HG03060 (cell line): ENCODE measurements around the gene LIMA1.
"Not testable (repeated sequence)": the region's sequence is repeated elsewhere in the genome, so short reads cannot be mapped to it uniquely, and the experiment has no call there.

Experiments
- ATAC-seq: cut with Tn5 transposase; IDR thresholded peaks from one replicate; pipeline ENCODE4 v1.9.1; 2021; ENCODE audit warnings: low read depth, moderate number of reproducible peaks; ENCODE audit not compliant: unreplicated experiment

LIMA1 gene

DNA sequence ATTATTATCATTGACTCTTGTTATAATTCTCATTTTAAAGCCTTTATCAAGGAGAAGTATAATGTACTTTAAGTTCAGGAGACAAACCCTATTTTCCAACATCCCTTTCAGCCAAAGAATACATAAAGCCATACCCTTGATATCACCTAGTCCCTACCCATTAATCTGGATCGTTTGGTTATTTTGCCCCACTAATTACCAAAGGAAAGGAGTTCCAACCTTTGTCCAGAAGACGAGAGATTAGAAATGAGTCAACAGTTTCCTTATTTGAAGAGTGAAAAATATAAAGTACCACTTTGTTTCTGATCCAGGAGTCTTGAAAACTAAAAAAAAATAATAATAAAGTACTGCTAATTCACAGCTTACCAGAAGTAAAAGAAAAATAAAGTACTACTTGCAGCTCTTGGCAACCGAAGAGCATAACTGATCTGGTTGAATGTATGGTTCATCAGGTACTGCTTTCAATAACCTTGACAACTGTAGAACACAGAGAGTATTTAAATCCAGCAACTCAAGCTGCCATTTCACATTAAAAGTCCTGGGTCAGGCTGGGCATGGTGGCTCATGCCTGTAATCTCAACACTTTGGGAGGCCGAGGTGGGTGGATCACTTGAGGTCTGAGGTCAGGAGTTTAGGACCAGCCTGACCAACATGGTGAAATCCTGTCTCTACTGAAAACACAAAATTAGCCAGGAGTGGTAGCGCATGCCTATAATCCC is 33.7 kb downstream of the LIMA1 start:
- ATAC-seq = no peak

DNA sequence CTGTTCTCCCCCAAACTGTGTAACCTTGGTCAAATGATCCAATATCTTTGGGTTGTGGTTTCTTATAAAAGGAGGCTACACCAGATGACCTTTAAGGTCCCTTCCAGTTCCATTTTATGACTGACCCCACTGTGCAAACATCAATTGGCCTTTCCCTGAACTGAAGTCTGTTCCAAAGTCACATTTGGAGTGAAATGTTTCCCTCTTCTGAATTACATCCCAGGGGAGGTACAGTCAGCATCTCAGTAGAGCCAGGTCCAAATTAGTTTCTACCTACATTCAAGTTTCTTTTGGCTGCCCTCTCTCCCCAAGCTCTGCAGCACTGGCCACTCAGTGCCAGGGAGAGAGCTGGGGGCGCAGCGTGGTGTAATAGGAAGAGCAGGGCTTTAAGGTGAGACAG is 34.4 kb downstream of the LIMA1 start:
- no peak for ATAC-seq

DNA sequence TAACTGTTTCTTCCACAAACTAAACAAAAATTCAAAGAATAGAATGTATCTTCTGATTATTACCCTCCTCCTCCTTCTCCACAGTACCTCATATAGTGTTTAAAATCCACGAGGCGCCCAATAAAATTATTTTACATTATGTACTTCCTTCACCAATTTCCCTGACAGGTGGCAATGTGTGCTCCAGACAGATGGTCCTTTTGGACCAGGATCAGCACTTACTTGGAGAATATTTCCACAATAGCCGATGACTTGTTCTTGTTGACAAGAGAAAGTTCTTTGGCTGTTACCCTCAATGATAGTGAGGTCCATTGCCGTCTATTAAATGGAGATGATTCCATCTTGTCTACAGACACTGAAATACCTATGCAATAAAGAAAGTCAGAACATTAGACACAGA is 34.9 kb downstream of the LIMA1 start:
- no peak for ATAC-seq

DNA sequence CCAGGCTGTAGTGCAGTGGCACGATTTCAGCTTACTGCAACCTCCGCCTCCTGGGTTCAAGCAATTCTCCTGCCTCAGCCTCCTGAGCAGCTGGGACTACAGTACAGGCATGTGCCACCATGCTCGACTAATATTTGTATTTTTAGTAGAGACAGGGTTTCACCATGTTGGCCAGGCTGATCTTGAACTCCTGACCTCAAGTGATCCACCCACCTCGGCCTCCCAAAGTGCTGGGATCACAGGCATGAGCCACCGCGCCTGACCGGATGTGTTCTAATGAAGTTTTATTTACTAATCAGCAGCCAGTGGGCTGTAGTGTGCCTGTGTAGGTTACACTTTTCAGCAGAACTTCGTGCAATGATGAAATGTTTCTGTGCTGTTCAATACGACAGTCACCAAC is 35.7 kb downstream of the LIMA1 start:
- ATAC-seq = not testable (repeated sequence)

DNA sequence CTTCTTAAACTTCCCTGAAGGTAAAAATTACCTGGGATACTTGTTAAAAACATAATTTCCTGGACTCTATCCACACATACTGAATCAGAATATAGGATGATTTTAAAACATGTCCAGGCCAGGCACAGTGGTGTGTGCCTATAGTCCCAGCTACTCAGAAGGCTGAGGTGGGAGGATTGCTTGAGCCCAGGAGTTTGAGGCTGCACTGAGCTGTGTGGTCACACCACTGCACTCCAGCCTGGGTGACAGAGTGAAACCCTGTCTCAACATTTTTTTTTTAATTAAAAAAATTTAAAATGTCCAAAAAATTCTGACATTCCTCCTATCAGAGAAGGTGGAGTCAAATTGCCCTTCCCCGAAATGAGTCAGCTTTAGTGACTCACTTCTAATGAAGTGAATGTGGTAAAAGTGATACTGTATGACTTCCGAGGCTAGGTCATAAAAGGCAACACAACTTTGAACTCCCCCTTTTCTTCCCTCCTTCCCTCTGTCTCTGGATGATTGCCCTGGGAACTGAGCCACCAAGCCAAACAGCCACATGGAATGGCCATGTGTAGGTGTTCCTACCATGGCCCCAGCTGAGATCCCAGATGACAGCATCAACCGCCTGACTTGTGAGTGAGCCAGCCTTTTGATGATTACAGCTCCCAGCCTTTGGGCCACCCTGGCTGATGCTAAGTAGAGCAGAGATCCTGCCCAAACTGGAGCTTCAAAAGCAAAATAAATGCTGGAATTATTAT is 36.3 kb downstream of the LIMA1 start:
- ATAC-seq = peak; percentile 43

DNA sequence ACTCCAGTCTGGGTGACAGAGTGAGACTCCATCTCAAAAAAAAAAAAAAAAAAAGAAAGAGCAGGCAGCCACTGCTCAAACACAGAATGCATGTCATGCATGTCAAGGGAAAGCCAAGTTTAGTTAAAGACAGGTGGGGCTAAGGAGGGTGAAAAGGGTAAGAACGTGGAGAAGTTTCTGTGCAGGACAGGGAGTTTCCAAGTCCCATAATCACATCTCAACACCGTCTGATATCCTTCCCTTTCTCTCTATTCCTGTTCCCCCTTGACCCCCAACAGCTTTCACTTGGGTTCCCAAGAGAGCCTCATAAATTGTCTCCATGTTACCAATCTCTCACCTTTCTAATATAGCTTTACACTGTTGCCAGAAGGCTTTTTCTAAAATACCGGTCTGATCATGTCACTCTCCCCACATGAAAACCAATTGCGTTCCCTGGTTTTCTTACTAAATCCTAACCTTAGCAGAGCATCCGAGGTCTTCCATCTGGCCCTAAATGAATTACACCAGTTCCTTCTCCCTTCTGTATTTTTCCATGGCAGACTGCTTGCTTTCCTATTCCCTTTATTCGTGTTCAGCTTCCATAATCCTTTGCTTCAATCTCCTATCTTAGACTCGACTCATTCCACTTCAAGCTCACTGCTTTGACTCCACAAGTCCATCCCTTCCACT is 37.0 kb downstream of the LIMA1 start:
- ATAC-seq = no peak

DNA sequence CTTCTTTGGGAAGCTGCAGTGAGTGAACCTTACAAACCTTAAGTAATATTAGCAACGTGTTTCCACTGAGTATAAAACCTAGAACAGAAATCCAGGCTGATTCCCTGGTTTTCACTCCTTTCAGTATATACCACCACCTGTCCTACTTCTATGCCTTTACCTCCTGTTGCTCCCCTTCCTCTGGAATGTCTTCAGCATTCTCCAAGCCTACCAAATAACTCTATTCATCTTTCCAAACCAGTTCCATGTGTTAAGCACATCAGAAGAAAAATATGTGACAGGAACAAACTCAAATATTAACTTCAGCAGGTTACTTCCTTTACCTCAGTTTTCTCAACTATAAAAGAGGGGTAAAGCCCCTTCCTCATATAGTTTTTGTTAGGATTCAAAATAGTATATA is 39.8 kb downstream of the LIMA1 start:
- no peak for ATAC-seq

DNA sequence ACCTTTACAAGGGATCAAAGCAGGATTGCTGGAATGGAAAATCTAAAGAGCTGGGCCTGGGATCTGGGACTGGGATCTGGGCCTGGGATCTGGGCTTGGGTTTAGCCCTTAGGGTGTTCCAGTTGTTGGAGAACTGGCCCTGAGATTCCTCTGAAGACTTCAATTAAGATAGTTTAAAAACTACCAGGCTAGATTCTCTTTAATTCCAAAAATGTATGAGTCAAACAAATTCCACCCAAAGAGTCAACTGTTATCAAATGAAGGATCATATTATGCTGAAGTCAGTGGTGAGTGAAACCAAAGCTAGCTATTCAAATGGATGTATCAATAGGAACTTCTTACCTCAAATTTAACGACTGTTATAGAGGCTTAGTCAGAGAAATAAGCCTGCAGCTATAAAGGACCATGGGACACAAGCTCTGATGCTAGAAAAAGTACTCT is 40.5 kb downstream of the LIMA1 start:
- no peak for ATAC-seq

DNA sequence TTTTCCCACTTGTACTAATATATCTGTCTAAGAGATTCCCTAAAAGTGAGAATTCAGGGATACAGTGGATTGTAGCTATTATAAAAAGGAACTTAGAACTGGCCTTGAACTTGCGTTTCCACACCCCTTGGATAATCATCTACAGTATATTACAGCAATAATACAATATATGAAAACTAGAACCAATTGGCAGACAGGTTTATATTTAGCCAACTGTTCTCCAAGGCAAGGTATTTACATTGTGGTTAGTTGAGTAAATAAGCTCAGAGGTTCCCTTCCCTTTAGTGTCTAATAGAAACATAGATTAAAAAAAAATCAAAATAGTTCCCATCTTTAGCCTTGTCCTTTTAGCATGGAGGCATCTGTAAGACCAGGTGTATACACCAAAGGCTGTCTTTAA is 42.1 kb downstream of the LIMA1 start:
- no peak for ATAC-seq

DNA sequence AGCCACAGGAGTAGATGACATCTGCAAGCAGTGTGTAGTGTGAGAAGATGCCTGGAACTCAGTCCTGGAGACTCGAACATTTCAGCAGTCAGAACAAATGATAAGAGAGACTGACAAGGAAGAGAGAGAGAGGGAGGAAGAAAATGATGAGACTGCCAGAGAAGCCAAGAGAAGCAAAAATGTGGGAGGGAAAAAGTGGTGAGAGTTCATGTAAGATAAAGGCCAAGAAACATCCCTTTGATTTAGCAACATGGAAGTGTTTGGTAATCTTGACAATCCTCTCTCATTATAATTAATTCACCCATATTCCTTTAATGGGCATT is 42.6 kb downstream of the LIMA1 start:
- ATAC-seq = no peak

DNA sequence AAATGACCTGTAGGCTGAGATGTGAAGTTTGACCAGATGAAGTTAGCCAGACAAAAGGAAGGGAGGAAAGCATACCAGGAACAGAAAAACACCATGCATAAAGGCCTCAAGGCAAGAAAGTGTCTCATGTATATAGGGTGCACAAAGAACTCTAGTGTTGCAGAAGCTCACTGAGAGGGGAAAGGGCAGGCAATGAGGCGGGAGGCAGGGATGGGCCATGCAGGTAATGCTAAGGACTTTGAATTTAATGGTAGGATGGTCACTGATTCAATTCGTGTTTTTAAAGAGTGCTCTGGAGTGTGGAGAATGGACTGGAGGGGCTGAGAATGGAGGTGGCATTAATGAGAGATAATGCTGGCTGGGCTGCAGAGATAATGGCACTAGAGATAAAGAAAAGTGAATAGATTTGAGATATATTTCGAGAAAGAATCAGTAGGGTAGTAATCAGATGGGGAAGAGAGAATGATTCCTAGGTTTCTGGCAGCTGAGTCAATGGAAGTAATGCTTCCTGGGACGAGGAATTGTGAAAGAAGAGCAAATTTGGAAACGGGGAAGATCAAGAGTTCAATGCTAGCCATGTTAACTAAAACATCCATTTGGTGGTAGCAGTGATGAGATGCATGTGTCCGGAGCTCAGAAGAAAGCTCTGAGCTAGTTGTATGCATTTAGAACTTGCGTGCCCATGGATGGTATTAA is 43.1 kb downstream of the LIMA1 start:
- no peak for ATAC-seq

DNA sequence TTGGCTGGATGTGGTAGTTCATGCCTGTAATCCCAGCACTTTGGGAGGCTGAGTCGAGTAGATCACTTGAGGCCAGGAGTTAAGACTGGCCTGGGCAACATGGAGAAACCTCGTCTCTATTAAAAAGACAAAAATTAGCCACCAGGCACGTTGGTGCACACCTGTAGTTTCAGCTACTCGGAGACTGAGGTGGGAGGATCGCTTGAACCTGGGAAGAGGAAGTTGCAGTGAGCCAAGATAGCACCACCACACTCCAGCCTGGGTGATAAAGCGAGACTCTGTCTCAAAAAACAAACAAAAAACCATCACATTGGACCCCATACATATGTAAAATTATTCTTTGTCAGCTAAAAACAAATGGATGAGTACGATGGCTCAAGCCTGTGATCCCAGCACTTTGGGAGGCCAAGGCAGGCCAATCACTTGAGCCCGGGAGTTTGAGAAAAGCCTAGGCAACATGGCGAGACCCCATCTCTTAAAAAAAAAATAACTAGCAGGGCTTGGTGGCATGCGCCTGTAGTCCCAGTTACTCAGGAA is 43.9 kb downstream of the LIMA1 start:
- ATAC-seq = no peak

DNA sequence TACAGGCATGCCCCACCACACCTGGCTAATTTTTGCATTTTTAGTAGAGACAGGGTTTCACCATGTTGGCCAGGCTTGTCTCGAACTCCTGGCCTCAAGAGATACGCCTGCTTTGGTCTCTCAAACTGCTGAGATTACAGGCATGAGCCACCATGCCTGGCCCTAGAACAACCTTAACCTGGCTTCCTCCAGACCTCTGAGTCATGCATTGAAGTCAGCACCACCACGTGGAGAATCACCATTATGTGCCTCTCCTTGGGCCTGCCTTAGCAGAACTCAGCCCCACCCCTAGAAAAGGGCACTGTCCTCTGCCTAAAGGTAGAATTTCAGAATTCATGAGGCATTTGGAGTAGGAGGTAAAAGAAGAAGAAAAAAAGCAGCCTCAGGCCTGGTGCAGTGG is 49.0 kb downstream of the LIMA1 start:
- no peak for ATAC-seq

DNA sequence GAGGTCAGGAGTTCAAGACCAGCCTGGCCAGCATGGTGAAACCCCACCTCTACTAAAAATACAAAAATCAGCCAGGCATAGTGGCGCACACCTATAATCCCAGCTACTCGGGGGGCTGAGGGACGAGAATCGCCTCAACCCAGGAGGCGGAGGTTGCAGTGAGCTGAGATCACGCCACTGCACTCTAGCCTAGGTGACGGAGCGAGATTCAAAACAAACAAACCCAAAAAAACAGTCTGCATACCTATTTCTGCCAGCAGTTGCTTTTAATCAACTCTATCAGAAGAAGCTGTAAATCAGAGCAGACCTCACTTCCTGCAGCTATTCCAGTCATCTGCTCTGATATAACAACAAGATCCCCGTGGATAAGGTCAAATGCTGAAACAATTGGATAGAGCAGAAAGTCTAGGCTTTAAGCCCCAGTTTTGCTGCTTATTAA is 50.5 kb downstream of the LIMA1 start:
- no peak for ATAC-seq

DNA sequence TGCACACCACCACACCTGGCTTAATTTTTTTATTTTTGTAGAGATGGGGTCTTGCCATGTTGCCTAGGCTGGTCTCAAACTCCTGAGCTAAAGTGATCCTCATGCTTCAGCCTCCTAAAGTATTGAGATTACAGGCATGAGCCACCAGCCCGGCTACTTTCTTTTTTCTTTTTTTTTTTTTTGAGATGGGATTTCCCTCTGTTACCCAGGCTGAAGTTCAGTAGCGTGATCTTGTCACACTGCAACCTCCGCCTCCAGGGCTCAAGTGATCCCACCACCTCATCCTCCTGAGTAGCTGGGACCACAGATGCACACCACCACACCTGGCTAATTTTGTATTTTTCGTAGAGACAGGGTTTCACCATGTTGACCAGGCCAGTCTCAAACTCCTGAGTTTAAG is 51.1 kb downstream of the LIMA1 start:
- ATAC-seq = no peak

DNA sequence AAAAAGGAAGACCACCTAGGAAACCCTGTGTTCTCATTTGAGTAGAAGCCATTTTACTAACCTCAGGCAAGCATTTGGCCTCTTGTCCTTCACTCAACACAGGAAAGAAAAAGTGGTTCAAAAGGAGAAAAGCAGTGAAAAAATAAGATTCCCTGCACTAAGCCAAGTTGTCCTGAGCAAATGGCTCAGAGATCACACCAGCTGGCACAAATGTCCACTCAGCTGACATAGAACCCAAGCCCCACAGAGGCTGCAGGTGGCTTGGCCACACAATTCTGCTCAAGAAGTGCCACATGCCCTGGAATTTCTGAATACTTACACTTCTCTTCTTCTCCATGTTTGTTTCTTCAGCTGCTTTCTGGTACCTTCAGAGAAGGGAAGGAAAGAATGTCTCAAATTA is 52.0 kb downstream of the LIMA1 start:
- ATAC-seq = no peak

DNA sequence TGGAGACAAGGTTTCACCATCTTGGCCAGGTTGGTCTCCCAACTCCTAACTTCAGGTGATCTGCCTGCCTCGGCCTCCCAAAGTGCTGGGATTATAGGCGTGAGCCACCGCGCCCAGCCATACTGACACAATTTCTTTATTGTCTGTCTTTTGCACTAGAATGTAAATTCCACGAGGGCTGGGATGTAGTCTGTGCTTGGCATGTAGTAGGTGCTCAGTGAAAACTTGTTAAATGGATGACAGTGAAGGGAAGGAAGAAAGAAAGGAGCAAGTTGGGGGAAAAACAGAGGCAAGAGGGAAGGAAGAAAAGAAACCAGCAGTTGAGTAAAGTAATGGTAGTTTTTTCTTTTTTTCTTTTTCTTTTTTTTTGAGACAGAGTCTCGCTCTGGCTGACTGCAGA is 53.1 kb downstream of the LIMA1 start:
- ATAC-seq = no peak

DNA sequence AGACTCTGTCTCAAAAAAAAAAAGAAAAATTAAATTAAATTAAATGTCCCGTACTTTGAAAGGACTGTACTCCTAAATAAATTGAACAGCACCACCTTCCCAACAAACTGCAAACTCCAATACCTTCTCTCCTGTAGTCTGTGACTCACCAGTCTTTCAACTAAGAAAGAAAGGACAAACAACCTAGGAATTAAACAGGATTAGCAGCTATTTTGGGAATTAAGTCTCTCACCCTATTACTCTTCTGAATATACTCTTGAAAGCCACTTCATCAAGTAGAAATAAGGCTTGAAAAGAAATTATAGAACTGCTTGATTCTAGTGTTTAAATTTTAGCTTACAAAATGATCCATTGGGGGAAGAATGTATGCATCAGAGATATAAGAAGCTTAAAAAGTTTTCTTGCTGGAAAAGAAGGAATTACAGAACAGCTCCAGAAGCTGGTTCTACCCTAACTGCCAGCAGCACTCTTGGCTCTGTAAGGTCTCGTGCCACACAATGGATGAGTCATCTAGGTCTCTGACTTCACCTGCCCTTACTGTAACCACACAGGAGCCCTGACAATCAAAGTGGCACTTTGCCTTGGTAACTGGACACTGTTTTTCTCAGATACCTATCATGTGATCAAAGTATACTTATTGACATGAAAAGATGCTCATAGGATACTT is 59.2 kb downstream of the LIMA1 start:
- peak; percentile 43 for ATAC-seq

DNA sequence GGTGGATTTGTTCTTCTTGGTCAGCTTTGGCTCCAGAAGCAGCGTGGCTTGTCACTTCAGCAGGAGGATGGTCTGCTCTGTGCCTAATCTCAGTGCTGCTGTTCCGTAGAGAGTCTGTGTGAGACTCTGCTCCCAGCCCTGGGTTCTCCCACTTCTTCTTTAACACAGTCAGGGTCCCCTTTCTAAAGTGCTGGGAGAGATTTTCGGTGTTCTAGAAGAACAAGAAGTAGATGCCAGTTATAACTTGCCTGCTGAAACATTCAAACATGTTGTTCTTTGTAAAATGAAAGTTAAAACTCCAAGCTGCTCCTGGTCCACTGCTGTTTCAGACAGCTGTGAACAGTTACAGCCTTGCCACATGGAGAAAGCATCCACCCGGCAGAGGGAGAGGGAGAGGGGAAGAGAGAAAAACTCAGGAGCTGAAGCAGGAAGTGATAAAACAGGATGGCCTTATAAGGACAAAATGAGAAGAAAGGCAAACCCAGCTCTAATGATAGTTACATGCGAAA is 61.0 kb downstream of the LIMA1 start:
- no peak for ATAC-seq
